Small intestine (tissue), 7 donors: ENCODE results near the gene CWF19L1. TPM values are rescaled to one million over a fixed set of nuclear protein-coding genes. Genes with fewer than 3 reads are reported as not detected.
A peak's percentile ranks its signal among the peaks of the same experiment; 100 is the strongest.

Source experiments
- DNase-seq, 2 donors: peaks; one replicate each; pipeline versions ENCODE4 v3.0.0 to v3.0.0-alpha.2; 2013
- FAIRE-seq: peaks from 2 replicates; lab custom pipeline; 2012; peaks lifted over from hg19 to GRCh38; lab: Jason Lieb, UNC
- H3K27ac ChIP-seq, 3 donors: one replicate each; pipeline ENCODE4 v1.5.1; 2013; ENCODE audit warnings: low read length in 2 of 3, mild to moderate bottlenecking in 2 of 3, control low read depth in 1 of 3, inconsistent platforms in 1 of 3, low read depth in 1 of 3, moderate library complexity in 1 of 3
- H3K27me3 ChIP-seq, 3 donors: one replicate each; pipeline ENCODE4 v1.6.1; 2013; ENCODE audit warnings: low read length in 3 of 3, inconsistent platforms in 1 of 3; ENCODE audit not compliant: control insufficient read depth in 3 of 3, insufficient read depth in 3 of 3
- H3K36me3 ChIP-seq, 3 donors: one replicate each; pipeline ENCODE4 v1.6.1; 2013; ENCODE audit warnings: low read length in 3 of 3, inconsistent platforms in 1 of 3, low read depth in 1 of 3, mild to moderate bottlenecking in 1 of 3, moderate library complexity in 1 of 3; ENCODE audit not compliant: control insufficient read depth in 3 of 3, insufficient read depth in 2 of 3
- H3K4me1 ChIP-seq, 3 donors: one replicate each; pipeline ENCODE4 v1.6.1; 2013; ENCODE audit warnings: low read length in 2 of 3, inconsistent platforms in 1 of 3, low read depth in 1 of 3, mild to moderate bottlenecking in 1 of 3, moderate library complexity in 1 of 3; ENCODE audit not compliant: control insufficient read depth in 3 of 3, insufficient read depth in 2 of 3
- H3K4me3 ChIP-seq, 3 donors: one replicate each; pipeline ENCODE4 v1.5.1; 2013; ENCODE audit warnings: low read length in 3 of 3, control low read depth in 1 of 3, inconsistent platforms in 1 of 3, low read depth in 1 of 3, mild to moderate bottlenecking in 1 of 3, moderate library complexity in 1 of 3
- H3K9me3 ChIP-seq, 2 donors: one replicate each; pipeline ENCODE4 v1.6.1; 2013; ENCODE audit warnings: low read depth in 1 of 2, low read length in 1 of 2; ENCODE audit not compliant: control insufficient read depth in 2 of 2, insufficient read depth in 1 of 2
- WGBS, 3 donors: extraction: QIAGEN DNeasy Blood & Tissue Kit; methylation state at CpG; one replicate each; pipeline ENCODE4 v1.1.7; 2013; 5-methylcytosine and 5-hydroxymethylcytosine counted together
- polyA plus RNA-seq, 4 donors: library from polyadenylated mRNA; stranded (reverse) in 3 of 4; unstranded in 1 of 4; fragments of 200-250 nt in 3 of 4; fragments of 120-200 nt in 1 of 4; gene quantifications; one replicate each; pipeline versions ENCODE4 v1.2.1 to v1.2.3, GENCODE V29; 2013
- donor health status: healthy with polysubstance abuse.
- donor health status: control.
- donor health status: control.
- donor health status: Bipolar disorder and iron deficiency.
- donor health status: healthy.

Gene CWF19L1
- polyA plus RNA-seq, 4 donors = 10.5 to 22.3 (median 18.8) TPM

- peaks cover 11 to 29% (median 17%) of the 10 kb centered on the region in 3 donors for H3K36me3 ChIP-seq
- no peaks in the 10 kb centered on the region for H3K9me3 ChIP-seq
- H3K4me3 ChIP-seq = no peak overlapping the region
- 89 to 96% (median 95%) methylated on average over 7 of the region's 7 CpGs for WGBS, 3 donors
- FAIRE-seq (no peak), DNase-seq (no peak)
- no peaks in the 10 kb centered on the region for H3K27me3 ChIP-seq
- no peak overlapping the region for H3K27ac ChIP-seq
- no peaks in the 10 kb centered on the region for H3K4me1 ChIP-seq
Observed at GRCh38 chr10:100209303-100209702, 58.1 kb downstream of the CWF19L1 start.

GRCh38 chr10:100208276-100208675 is 59.2 kb downstream of the CWF19L1 start:
- H3K36me3 ChIP-seq = peaks cover 14 to 26% (median 17%) of the 10 kb centered on the region in 3 donors
- DNase-seq = no peak

DNA sequence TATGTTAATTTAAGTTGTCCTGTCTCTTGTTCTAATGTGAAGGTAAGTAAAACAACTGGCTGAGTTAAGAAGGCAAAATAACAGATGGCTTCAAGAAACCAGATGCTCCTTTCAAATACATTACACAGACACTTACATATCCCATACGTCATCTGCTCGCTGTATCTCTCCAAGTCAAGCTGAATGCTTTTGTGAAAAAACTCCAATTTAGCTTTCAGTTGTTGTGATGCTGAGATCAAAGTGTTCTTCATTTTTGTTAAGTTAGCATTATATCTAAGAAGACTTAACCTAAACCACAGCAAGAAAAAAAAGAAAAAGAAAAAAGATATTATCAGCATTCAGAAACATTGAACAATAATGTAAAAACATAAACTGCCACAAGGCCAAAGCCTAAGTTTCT is 63.1 kb downstream of the CWF19L1 start:
- 92 to 99% (median 94%) methylated on average over 2 of the region's 2 CpGs for WGBS, 3 donors
- no peak for DNase-seq
- Histone ChIP-seq H3K4me1 (no peaks in the 10 kb centered on the region), H3K4me3 (no peak overlapping the region), H3K27ac (no peak overlapping the region), H3K9me3 (peaks cover 0 to 3% of the 10 kb centered on the region in 2 donors), H3K27me3 (no peaks in the 10 kb centered on the region), H3K36me3 (peaks cover 12 to 22% (median 14%) of the 10 kb centered on the region in 3 donors)
- FAIRE-seq = no peak

More at GRCh38 chr10:100208276-100208675, 59.2 kb downstream of the CWF19L1 start:
- H3K9me3 ChIP-seq = peaks cover 0 to 3% of the 10 kb centered on the region in 2 donors
- FAIRE-seq = no peak
- H3K27ac ChIP-seq = no peak overlapping the region
- H3K27me3 ChIP-seq = no peaks in the 10 kb centered on the region
- no peak overlapping the region for H3K4me3 ChIP-seq
- WGBS, 3 donors = 92 to 94% (median 93%) methylated on average over 9 of the region's 9 CpGs
- no peaks in the 10 kb centered on the region for H3K4me1 ChIP-seq

GRCh38 chr10:100201549-100201948 is 65.9 kb downstream of the CWF19L1 start:
- no peak for DNase-seq
- no peak overlapping the region for H3K4me3 ChIP-seq
- peaks cover 0 to 3% of the 10 kb centered on the region in 2 donors for H3K9me3 ChIP-seq
- WGBS, 3 donors = 95 to 97% (median 97%) methylated on average over 2 of the region's 2 CpGs
- peaks cover 7 to 18% (median 13%) of the 10 kb centered on the region in 3 donors for H3K36me3 ChIP-seq
- H3K27ac ChIP-seq = no peak overlapping the region
- H3K4me1 ChIP-seq = no peaks in the 10 kb centered on the region
- no peaks in the 10 kb centered on the region for H3K27me3 ChIP-seq
- FAIRE-seq = no peak

DNA sequence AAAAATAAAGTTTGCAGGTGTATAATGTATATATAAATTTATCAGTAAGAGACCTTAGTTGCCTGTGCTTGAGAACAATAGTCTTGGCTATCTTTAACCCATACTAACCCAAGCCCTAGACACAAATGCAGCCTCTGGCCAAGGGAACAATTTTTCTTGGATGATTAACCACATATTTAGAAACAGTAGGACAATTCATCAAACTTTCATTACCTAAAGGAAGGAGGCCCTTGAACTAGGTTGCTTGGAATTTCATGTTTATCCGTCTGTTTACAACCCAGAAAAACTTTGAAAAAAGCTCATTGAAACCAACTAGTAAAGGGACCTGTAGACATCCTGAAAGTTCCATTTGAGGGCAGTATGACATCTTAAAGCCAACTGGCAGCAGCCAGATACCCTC is 72.7 kb downstream of the CWF19L1 start:
- Histone ChIP-seq H3K27me3 (no peaks in the 10 kb centered on the region), H3K9me3 (no peaks in the 10 kb centered on the region), H3K4me3 (no peak overlapping the region), H3K27ac (no peak overlapping the region), H3K4me1 (no peaks in the 10 kb centered on the region), H3K36me3 (peaks cover 7 to 21% (median 13%) of the 10 kb centered on the region in 3 donors)
- 77 to 97% (median 86%) methylated on average over 1 of the region's 1 CpG for WGBS, 3 donors
- DNase-seq (no peak), FAIRE-seq (no peak)

DNA sequence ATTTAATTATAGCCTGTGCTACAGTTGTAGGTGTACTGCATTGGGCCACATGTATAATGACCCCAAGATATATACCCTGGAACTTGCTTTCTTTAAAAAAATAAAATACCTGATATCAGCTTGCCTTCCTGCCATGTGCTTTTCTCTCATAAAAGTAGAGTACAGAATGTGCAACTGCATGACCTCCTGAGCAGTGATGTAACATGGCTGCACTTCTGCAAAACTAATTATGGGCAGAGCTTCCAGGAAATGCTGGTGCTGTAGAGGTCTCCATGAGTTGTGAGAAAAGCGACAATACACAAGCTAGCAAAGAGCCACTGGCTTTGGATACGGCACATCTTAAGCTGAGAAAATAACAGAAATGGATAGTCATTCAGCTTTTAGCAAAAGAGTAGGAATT is 75.1 kb downstream of the CWF19L1 start:
- no peak for FAIRE-seq
- WGBS, 3 donors = 81 to 95% (median 94%) methylated on average over 2 of the region's 2 CpGs
- no peaks in the 10 kb centered on the region for H3K27me3 ChIP-seq
- H3K4me3 ChIP-seq = no peak overlapping the region
- peaks cover 7 to 17% (median 14%) of the 10 kb centered on the region in 3 donors for H3K36me3 ChIP-seq
- no peak for DNase-seq
- no peaks in the 10 kb centered on the region for H3K9me3 ChIP-seq
- H3K27ac ChIP-seq = no peak overlapping the region
- H3K4me1 ChIP-seq = peaks cover 0 to 1% (median 0%) of the 10 kb centered on the region in 3 donors

DNA sequence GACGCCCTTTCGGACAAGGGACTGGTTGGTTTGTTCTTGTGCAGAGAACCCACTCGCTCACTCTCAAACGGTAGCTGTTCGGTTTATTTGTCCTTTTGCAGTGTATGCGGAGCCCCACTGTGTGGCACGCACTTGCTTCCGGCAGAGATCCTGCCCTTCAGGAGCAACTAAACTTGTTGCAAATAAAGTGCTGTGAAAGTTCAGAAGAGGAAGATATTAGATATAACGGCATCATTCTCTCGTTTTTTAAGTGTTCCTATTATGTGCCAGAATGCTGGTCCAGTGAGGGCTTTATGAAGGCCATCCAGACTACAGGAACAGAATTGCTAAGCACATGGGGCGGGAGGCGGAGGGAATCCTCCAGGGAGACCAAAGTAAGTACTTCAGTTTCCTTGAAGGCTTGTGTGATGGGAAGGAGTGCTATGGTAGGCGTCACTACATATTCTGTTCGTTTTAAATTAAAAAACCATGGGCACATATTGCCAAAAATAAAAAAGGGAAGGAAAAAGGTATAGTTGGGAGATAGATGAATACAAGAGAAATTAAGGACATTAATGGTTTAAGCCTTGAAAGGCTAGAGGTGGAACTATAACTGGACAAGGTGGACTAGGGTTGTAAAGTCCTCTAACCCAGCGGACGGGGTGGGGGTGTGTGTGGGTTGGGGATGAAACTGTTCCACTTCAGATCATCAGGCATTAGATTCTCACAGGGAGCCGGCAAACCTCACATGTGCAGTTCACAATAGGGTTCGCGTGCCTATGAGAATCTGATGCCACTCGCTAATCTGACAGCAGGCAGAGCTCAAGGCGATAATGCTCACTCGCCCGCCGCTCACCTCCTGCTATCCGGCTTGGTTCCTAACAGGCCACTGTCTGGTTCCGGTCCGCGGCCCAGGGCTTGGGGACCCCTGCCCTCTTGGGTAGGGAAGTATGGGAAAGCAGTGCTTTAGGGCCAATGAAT is 80.9 kb downstream of the CWF19L1 start:
- Histone ChIP-seq H3K36me3 (peaks cover 3 to 14% (median 3%) of the 10 kb centered on the region in 3 donors), H3K27me3 (no peaks in the 10 kb centered on the region), H3K4me1 (peaks cover 3 to 23% (median 9%) of the 10 kb centered on the region in 3 donors), H3K4me3 (peak overlapping the region; percentile 53 to 97 (median 80)), H3K9me3 (no peaks in the 10 kb centered on the region), H3K27ac (peak overlapping the region; percentile 70 to 88 (median 77))
- peak; percentile 18 to 60 for DNase-seq
- 19 to 29% (median 22%) methylated on average over 28 of the region's 28 CpGs for WGBS, 3 donors
- FAIRE-seq = no peak

- peaks cover 0 to 16% (median 3%) of the 10 kb centered on the region in 3 donors for H3K36me3 ChIP-seq
- no peaks in the 10 kb centered on the region for H3K27me3 ChIP-seq
- H3K4me3 ChIP-seq = peak within 1 kb of the TSS; percentile 53 to 97 (median 80)
- H3K27ac ChIP-seq = peak within 1 kb of the TSS; percentile 77 to 96 (median 88)
- peaks cover 3 to 30% (median 9%) of the 10 kb centered on the region in 3 donors for H3K4me1 ChIP-seq
- no peaks in the 10 kb centered on the region for H3K9me3 ChIP-seq
- FAIRE-seq (no peak), DNase-seq (peak; percentile 95 to 97)
- WGBS, 3 donors = 0 to 1% (median 0%) methylated on average over 65 of the region's 65 CpGs
Observed at GRCh38 chr10:100185364-100186252, 81.8 kb downstream of the CWF19L1 start, which contains the start of gene ERLIN1. ERLIN1 (minus strand) TSS chr10:100186029; CDS start chr10:100185626, 403 bp downstream.
